Activated T-cell treated with anti-CD3 and anti-CD28 coated beads, Interleukin-2, amount 50 U/mL, for 24 hours (primary cell): ENCODE measurements around the gene SHISA6.

Experiments
- DNase-seq: peaks from one replicate; pipeline ENCODE4 v3.0.0-alpha.2; 2020
- H3K27ac Mint-ChIP-seq: 2 replicates; pipeline ENCODE4 v1.8.0; 2020; ENCODE audit warnings: mild to moderate bottlenecking, mixed read lengths
- H3K27me3 Mint-ChIP-seq: 2 replicates; pipeline ENCODE4 v1.8.0; 2020; ENCODE audit warnings: mixed read lengths
- H3K36me3 Mint-ChIP-seq: 2 replicates; pipeline ENCODE4 v1.8.0; 2020; ENCODE audit warnings: low read depth, mixed read lengths
- H3K4me1 Mint-ChIP-seq: 2 replicates; pipeline ENCODE4 v1.8.0; 2020; ENCODE audit warnings: low read depth, mixed read lengths
- H3K4me3 Mint-ChIP-seq: 2 replicates; pipeline ENCODE4 v1.8.0; 2020; ENCODE audit warnings: mild to moderate bottlenecking, moderate library complexity, mixed read lengths
- H3K9me3 Mint-ChIP-seq: 2 replicates; pipeline ENCODE4 v1.8.0; 2020; ENCODE audit warnings: mixed read lengths

Gene SHISA6

DNA sequence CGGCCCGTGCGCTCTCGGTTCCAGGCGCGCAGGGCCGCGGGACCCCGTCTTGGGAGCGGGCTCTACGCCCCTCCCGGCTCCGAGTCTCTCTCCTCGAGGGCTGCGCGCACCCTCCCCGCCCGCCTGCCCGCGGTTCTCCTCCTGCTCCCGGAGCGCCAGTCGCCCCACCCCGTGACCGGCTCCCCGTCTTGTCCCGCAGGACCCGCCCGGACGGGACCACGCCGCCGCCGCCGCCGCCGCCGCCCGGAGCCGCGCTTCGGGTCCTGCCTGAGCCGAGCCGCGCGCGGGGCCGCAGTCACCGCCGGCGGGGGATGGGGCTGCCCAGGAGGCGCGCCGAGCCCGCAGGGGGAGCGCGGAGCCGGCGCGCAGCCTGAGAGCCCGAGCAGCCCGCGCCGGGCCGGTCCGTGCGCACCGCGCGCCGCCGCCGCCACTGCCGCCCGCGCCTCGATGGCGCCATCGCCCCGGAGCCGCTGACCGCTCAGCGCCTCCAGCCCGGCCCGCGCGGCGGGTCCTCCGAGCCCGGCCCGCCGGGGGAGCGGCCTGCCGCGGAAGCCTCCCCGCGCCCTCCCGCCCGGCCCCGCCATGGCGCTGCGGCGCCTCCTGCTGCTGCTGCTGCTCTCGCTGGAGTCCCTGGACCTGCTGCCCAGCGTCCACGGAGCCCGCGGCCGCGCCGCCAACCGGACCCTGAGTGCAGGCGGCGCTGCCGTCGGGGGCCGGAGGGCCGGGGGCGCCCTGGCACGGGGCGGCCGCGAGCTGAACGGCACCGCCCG, at the start of gene SHISA6:
TSS of gene SHISA6 (plus strand) at position 373 of the 770 bp plus-strand sequence.
- H3K36me3 Mint-ChIP-seq, result no peaks in the 10 kb centered on the region
- H3K9me3 Mint-ChIP-seq, result no peaks in the 10 kb centered on the region
- H3K27me3 Mint-ChIP-seq, result peaks cover 63% of the 10 kb centered on the region
- H3K27ac Mint-ChIP-seq, result peak within 1 kb of the TSS; percentile 40
- peaks cover 2% of the 10 kb centered on the region for H3K4me1 Mint-ChIP-seq
- no peak for DNase-seq
- H3K4me3 Mint-ChIP-seq, result no peak within 1 kb of the TSS

DNA sequence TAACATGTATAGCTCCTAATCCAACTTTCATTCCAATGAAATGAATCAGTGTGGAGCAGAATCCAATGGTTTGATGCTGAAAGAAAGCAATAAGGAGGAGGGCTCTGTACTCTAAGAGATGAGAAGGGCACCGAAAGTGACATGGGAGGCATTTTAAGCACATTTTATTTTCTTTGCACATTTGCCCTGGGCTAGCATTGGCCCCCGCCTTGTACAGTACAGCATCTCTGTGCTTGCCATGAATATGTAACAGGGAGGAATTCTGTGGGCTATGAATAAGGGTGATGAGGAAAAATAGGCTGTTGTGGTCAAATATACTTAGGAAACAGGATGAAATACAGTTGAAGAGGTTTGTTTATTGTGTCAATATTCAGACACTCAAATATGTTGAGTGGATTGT, 45.2 kb upstream of the SHISA6 start:
- DNase-seq, result no peak
- Mint-ChIP-seq H3K9me3 (peaks cover 4% of the 10 kb centered on the region), H3K36me3 (no peaks in the 10 kb centered on the region), H3K27me3 (no peaks in the 10 kb centered on the region), H3K27ac (no peak overlapping the region), H3K4me1 (no peaks in the 10 kb centered on the region), H3K4me3 (no peak overlapping the region)

GRCh38 chr17:11204991-11205390, 36.0 kb upstream of the SHISA6 start:
- peaks cover 18% of the 10 kb centered on the region for H3K9me3 Mint-ChIP-seq
- H3K4me1 Mint-ChIP-seq, result no peaks in the 10 kb centered on the region
- no peak for DNase-seq
- no peak overlapping the region for H3K4me3 Mint-ChIP-seq
- H3K27ac Mint-ChIP-seq, result no peak overlapping the region
- no peaks in the 10 kb centered on the region for H3K27me3 Mint-ChIP-seq
- H3K36me3 Mint-ChIP-seq, result no peaks in the 10 kb centered on the region

GRCh38 chr17:11205659-11206058, 35.4 kb upstream of the SHISA6 start:
- Mint-ChIP-seq H3K27me3 (no peaks in the 10 kb centered on the region), H3K36me3 (no peaks in the 10 kb centered on the region), H3K4me1 (no peaks in the 10 kb centered on the region), H3K27ac (no peak overlapping the region), H3K9me3 (peaks cover 25% of the 10 kb centered on the region), H3K4me3 (no peak overlapping the region)
- no peak for DNase-seq

DNA sequence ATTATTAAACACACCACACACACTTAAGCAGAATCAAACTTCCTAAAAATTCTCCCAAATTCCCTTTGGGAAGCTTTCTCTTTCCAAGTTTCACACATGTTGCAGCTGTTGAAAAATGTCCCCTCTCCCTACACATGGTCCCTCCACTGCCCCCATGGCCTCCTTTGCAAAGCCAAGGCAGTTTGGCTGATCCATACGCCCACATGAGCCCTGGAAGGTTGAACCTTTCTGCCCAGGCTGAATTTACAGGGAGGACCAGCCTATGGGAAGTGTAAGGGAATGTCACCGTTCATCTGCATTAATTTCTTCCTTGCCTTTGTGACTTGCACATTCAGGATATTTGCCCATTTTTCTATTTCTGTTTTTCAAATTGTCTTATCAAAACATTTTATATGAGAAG, 31.1 kb upstream of the SHISA6 start:
- no peak for DNase-seq
- Mint-ChIP-seq H3K4me1 (no peaks in the 10 kb centered on the region), H3K27ac (no peak overlapping the region), H3K36me3 (no peaks in the 10 kb centered on the region), H3K4me3 (no peak overlapping the region), H3K9me3 (peaks cover 37% of the 10 kb centered on the region), H3K27me3 (no peaks in the 10 kb centered on the region)

GRCh38 chr17:11212792-11213191, 28.2 kb upstream of the SHISA6 start:
- Mint-ChIP-seq H3K27me3 (no peaks in the 10 kb centered on the region), H3K27ac (no peak overlapping the region), H3K9me3 (peaks cover 28% of the 10 kb centered on the region), H3K36me3 (no peaks in the 10 kb centered on the region), H3K4me3 (no peak overlapping the region), H3K4me1 (no peaks in the 10 kb centered on the region)
- DNase-seq, result no peak

- Mint-ChIP-seq H3K36me3 (no peaks in the 10 kb centered on the region), H3K27me3 (no peaks in the 10 kb centered on the region), H3K27ac (no peak overlapping the region), H3K4me3 (no peak overlapping the region), H3K4me1 (no peaks in the 10 kb centered on the region), H3K9me3 (peaks cover 7% of the 10 kb centered on the region)
- no peak for DNase-seq
Measured at GRCh38 chr17:11216976-11217375, 24.0 kb upstream of the SHISA6 start.

DNA sequence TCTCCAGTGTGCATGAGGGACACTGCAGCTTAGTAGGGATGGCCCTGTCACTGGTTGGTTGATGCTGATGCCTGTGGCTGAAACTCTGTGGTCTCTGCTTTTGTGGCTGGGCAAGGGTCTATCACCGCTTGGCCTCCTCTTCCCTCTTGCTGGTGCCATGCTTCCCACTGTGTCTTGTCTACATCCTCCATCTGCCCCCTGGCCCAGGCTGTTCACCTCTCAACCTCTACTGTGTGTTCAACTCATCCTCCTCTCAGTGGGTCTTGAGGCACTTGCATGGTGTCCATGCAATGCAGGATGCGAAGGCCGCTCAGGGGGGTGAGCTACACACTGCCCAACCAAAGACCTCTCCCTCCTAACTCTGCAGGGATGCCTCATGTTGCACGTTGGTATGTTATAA, 19.8 kb upstream of the SHISA6 start:
- DNase-seq, result no peak
- no peaks in the 10 kb centered on the region for H3K4me1 Mint-ChIP-seq
- no peak overlapping the region for H3K4me3 Mint-ChIP-seq
- H3K36me3 Mint-ChIP-seq, result no peaks in the 10 kb centered on the region
- H3K27me3 Mint-ChIP-seq, result no peaks in the 10 kb centered on the region
- peaks cover 6% of the 10 kb centered on the region for H3K9me3 Mint-ChIP-seq
- no peak overlapping the region for H3K27ac Mint-ChIP-seq

- Mint-ChIP-seq H3K36me3 (no peaks in the 10 kb centered on the region), H3K4me1 (no peaks in the 10 kb centered on the region), H3K9me3 (peaks cover 6% of the 10 kb centered on the region), H3K4me3 (no peak overlapping the region), H3K27me3 (no peaks in the 10 kb centered on the region), H3K27ac (no peak overlapping the region)
- DNase-seq, result no peak
Measured at GRCh38 chr17:11221721-11222120, 19.3 kb upstream of the SHISA6 start.

- H3K36me3 Mint-ChIP-seq, result no peaks in the 10 kb centered on the region
- H3K4me1 Mint-ChIP-seq, result peaks cover 2% of the 10 kb centered on the region
- no peak overlapping the region for H3K27ac Mint-ChIP-seq
- DNase-seq, result no peak
- peaks cover 45% of the 10 kb centered on the region for H3K27me3 Mint-ChIP-seq
- H3K4me3 Mint-ChIP-seq, result no peak overlapping the region
- peaks cover 2% of the 10 kb centered on the region for H3K9me3 Mint-ChIP-seq
Measured at GRCh38 chr17:11238705-11239104, 2.3 kb upstream of the SHISA6 start.

DNA sequence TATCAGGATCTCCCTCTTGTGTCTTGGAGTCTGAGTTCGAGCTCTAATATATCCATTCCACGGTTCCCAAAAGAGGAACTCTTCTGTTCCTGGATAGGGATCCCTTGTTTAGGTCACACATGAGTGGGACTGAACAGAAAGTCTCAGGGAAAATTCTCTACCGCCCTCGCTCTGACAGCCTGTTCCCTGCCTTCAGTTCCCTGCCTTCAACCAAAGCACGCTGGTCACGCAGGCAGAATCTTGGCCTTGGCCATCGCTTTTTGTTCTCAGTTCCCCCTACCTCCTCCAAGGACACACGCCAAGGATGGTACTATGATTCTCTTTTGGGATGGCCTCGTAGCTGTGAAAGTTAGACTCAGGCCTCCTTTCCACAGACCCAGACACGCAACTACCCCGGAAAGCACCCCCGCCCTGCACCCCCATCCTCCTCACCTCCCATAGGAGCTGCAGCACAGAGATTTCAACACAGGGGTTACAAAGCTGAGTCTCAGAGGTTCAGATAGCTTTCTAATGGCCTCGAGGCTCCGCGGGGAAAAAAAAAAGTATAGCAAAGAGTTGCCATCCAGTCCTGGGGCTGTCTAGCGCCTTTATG, 1.5 kb upstream of the SHISA6 start:
- Mint-ChIP-seq H3K27ac (no peak overlapping the region), H3K4me3 (no peak overlapping the region), H3K9me3 (peaks cover 2% of the 10 kb centered on the region), H3K27me3 (peaks cover 53% of the 10 kb centered on the region), H3K4me1 (peaks cover 2% of the 10 kb centered on the region), H3K36me3 (no peaks in the 10 kb centered on the region)
- DNase-seq, result no peak

GRCh38 chr17:11240041-11240840, 772 bp upstream of the SHISA6 start:
- no peak for DNase-seq

DNA sequence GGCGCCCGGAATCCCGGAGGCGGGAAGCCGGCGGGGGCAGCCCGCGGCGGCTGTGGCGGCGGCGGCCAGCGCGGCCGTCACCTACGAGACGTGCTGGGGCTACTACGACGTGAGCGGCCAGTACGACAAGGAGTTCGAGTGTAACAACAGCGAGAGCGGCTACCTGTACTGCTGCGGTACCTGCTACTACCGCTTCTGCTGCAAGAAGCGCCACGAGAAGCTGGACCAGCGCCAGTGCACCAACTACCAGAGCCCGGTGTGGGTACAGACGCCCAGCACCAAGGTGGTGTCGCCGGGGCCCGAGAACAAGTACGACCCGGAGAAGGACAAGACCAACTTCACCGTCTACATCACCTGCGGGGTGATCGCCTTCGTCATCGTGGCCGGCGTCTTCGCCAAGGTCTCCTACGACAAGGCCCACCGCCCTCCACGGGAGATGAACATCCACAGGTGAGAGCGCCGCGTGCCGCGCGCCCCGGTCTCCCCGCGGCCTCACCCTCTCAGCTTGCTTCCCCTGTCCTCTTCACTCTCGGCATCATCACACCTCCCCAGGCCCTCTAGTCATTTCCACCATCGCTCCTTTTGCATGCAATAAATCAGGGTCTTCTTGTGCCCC, 706 bp downstream of the SHISA6 start:
- Mint-ChIP-seq H3K27ac (peak overlapping the region; percentile 40), H3K9me3 (no peaks in the 10 kb centered on the region), H3K4me3 (no peak overlapping the region), H3K27me3 (peaks cover 64% of the 10 kb centered on the region), H3K36me3 (no peaks in the 10 kb centered on the region), H3K4me1 (peaks cover 2% of the 10 kb centered on the region)
- DNase-seq, result no peak

More at GRCh38 chr17:11240041-11240840, 772 bp upstream of the SHISA6 start:
- no peaks in the 10 kb centered on the region for H3K36me3 Mint-ChIP-seq
- H3K27ac Mint-ChIP-seq, result no peak overlapping the region
- peaks cover 2% of the 10 kb centered on the region for H3K4me1 Mint-ChIP-seq
- H3K4me3 Mint-ChIP-seq, result no peak overlapping the region
- H3K9me3 Mint-ChIP-seq, result peaks cover under 1% of the 10 kb centered on the region
- H3K27me3 Mint-ChIP-seq, result peaks cover 61% of the 10 kb centered on the region

DNA sequence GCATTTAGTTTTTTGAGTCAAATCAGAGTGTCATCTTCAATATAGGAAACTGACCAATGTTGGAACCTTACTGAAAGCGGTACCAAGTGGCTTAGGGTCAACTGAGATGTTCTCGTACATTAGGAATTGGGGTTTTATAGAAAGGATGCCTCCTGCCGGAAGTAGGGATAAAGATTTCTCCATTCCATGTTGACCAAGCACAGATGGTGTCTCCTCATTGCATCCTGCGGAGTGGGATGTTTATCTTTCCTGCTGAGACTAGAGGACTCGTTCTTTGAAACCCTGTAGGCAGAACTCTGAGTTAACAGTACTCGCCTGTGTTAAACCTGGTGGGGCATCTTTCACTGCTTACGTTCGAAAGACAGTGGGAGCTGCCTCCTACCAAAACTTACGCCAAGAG, 1.4 kb downstream of the SHISA6 start:
- no peaks in the 10 kb centered on the region for H3K36me3 Mint-ChIP-seq
- no peak overlapping the region for H3K27ac Mint-ChIP-seq
- no peaks in the 10 kb centered on the region for H3K9me3 Mint-ChIP-seq
- peaks cover 63% of the 10 kb centered on the region for H3K27me3 Mint-ChIP-seq
- H3K4me1 Mint-ChIP-seq, result peaks cover 2% of the 10 kb centered on the region
- DNase-seq, result no peak
- no peak overlapping the region for H3K4me3 Mint-ChIP-seq
